G401.6 (cell line): Measurements from ENCODE around the gene PTBP3.
"Not testable (repeated sequence)": the region's sequence is repeated elsewhere in the genome, so short reads cannot be mapped to it uniquely, and the experiment has no call there.

Experiments used
- FAIRE-seq: peaks from 2 replicates; lab custom pipeline; 2012; peaks lifted over from hg19 to GRCh38; lab: Jason Lieb, UNC

The PTBP3 gene

GRCh38 chr9:112332977-112333638 is at the start of gene PTBP3:
Gene PTBP3, minus strand, starts transcription at chr9:112333619. Its CDS starts 35,754 bp downstream, at chr9:112297865.
- no peak for FAIRE-seq

GRCh38 chr9:112382501-112383364 is 49.3 kb upstream of the PTBP3 start:
- no peak for FAIRE-seq

- no peak for FAIRE-seq
Observed at GRCh38 chr9:112382066-112382465, 48.6 kb upstream of the PTBP3 start.

GRCh38 chr9:112380825-112381221 is 47.4 kb upstream of the PTBP3 start:
- FAIRE-seq = no peak

- FAIRE-seq = no peak
Observed at GRCh38 chr9:112380102-112380824, 46.8 kb upstream of the PTBP3 start, which contains the start of gene HSDL2. Gene HSDL2, plus strand, starts transcription at chr9:112380108. Its CDS starts 56 bp downstream, at chr9:112380164.

- FAIRE-seq = peak; percentile 87
Observed at GRCh38 chr9:112379177-112380101, 46.0 kb upstream of the PTBP3 start.

GRCh38 chr9:112378328-112379176 is 45.1 kb upstream of the PTBP3 start:
- FAIRE-seq = no peak

GRCh38 chr9:112377684-112378327 is 44.4 kb upstream of the PTBP3 start:
- no peak for FAIRE-seq

- no peak for FAIRE-seq
Observed at GRCh38 chr9:112377087-112377486, 43.7 kb upstream of the PTBP3 start.

- FAIRE-seq = no peak
Observed at GRCh38 chr9:112375361-112375760, 41.9 kb upstream of the PTBP3 start.

GRCh38 chr9:112374232-112374631 is 40.8 kb upstream of the PTBP3 start:
- FAIRE-seq = not testable (repeated sequence)

GRCh38 chr9:112373666-112374065 is 40.2 kb upstream of the PTBP3 start:
- not testable (repeated sequence) for FAIRE-seq

GRCh38 chr9:112371060-112371459 is 37.6 kb upstream of the PTBP3 start:
- FAIRE-seq = no peak

- no peak for FAIRE-seq
Observed at GRCh38 chr9:112369817-112370216, 36.4 kb upstream of the PTBP3 start.

- FAIRE-seq = no peak
Observed at GRCh38 chr9:112367465-112367864, 34.0 kb upstream of the PTBP3 start.

- no peak for FAIRE-seq
Observed at GRCh38 chr9:112366591-112366990, 33.2 kb upstream of the PTBP3 start.

GRCh38 chr9:112365257-112365656 is 31.8 kb upstream of the PTBP3 start:
- not testable (repeated sequence) for FAIRE-seq

GRCh38 chr9:112364761-112365160 is 31.3 kb upstream of the PTBP3 start:
- no peak for FAIRE-seq

- peak; percentile 97 for FAIRE-seq
Observed at GRCh38 chr9:112361601-112362000, 28.2 kb upstream of the PTBP3 start.
